Panc1 (cell line): ENCODE data around the gene TM9SF4. TPM values are rescaled to one million over a fixed set of nuclear protein-coding genes. Genes with fewer than 3 reads are reported as not detected.

Experiments used
- ATAC-seq: fragments of 200-7000 bp; cut with Tn5 transposase; 2 replicates; pipeline ENCODE4 v1.9.1; 2020; ENCODE audit warnings: mild to moderate bottlenecking, moderate library complexity
- BruUV-seq: library from RNA; stranded (reverse); fragments of 400-500 nt; replicated peaks from 2 replicates; lab custom pipeline; 2021; lab: Mats Ljungman, UMichigan
- CTCF ChIA-PET: fragments of 300-600 bp; sonication (Branson Sonifier 250); formaldehyde crosslinking; loops from one replicate; lab custom pipeline; 2022; ENCODE audit warnings: antibody characterized with exemption; lab: Charles Lee
- POLR2A ChIA-PET: fragments of 300-600 bp; sonication (Branson Sonifier 250); formaldehyde crosslinking; loops from one replicate; lab custom pipeline; 2022; ENCODE audit warnings: antibody characterized with exemption; lab: Charles Lee
- DNase-seq: peaks from one replicate; pipeline ENCODE4 v3.0.0-alpha.2; 2010; ENCODE audit warnings: low read depth, low spot score
- H3K27ac ChIP-seq: 2 replicates; pipeline ENCODE4 v1.5.1; 2011; ENCODE audit warnings: mild to moderate bottlenecking, low read length, inconsistent platforms
- H3K27me3 ChIP-seq: fragments of 200-500 bp; sonication (Bioruptor generic); 2 replicates; pipeline ENCODE4 v1.6.0; 2014; ENCODE audit warnings: low read length, inconsistent platforms; ENCODE audit not compliant: control insufficient read depth, insufficient read depth
- H3K36me3 ChIP-seq: fragments of 200-500 bp; sonication (Bioruptor generic); 2 replicates; pipeline ENCODE4 v1.5.1; 2014; ENCODE audit warnings: inconsistent platforms, mild to moderate bottlenecking, low read length, moderate library complexity; ENCODE audit not compliant: control insufficient read depth, insufficient read depth
- H3K4me1 ChIP-seq: 2 replicates; pipeline ENCODE4 v1.5.1; 2011; ENCODE audit warnings: inconsistent platforms, mild to moderate bottlenecking, low read length, moderate library complexity; ENCODE audit not compliant: control insufficient read depth, insufficient read depth
- H3K4me3 ChIP-seq, 2 experiments: 2 replicates each; pipeline ENCODE4 v1.5.1; 2011 to 2012; ENCODE audit warnings: low read depth in 2 of 2, low read length in 2 of 2, mild to moderate bottlenecking in 2 of 2, inconsistent platforms in 1 of 2, moderate library complexity in 1 of 2
- H3K9me3 ChIP-seq: fragments of 200-500 bp; sonication (Bioruptor generic); 2 replicates; pipeline ENCODE4 v1.5.1; 2014; ENCODE audit warnings: low read depth, mild to moderate bottlenecking, inconsistent platforms, low read length, moderate library complexity; ENCODE audit not compliant: control insufficient read depth, insufficient read depth
- POLR2AphosphoS5 ChIP-seq: IDR thresholded peaks from 2 replicates; pipeline ENCODE4 v1.6.1; 2012; ENCODE audit warnings: mild to moderate bottlenecking, low read depth, low read length, moderate library complexity
- REST ChIP-seq, 2 experiments: IDR thresholded peaks; 2 replicates each; pipeline ENCODE4 v1.6.1; 2011 to 2012; ENCODE audit warnings: low read depth in 2 of 2, control low read depth in 1 of 2, low read length in 1 of 2, mild to moderate bottlenecking in 1 of 2, moderate library complexity in 1 of 2; ENCODE audit not compliant: insufficient read depth in 1 of 2
- SIN3A ChIP-seq: IDR thresholded peaks from 2 replicates; pipeline ENCODE4 v1.6.1; 2012; ENCODE audit warnings: low read depth, mild to moderate bottlenecking, low read length, moderate library complexity, borderline replicate concordance; ENCODE audit not compliant: insufficient read depth
- TCF7L2 ChIP-seq: IDR thresholded peaks from 2 replicates; pipeline ENCODE4 v1.6.1; 2011; ENCODE audit warnings: mild to moderate bottlenecking, low read depth, low read length, inconsistent platforms
- in situ Hi-C: cut with HindIII; loops from 2 replicates; pipeline ENCODE4 v1.10.0; 2016; ENCODE audit warnings: low sequenced_read_pairs, low pct_unique_long_range_greater_than_20kb
- intact Hi-C: fragments of 100-400 bp; cut with micrococcal nuclease; formaldehyde crosslinking; loops from one replicate; pipeline ENCODE4 v1.10.0; 2022; ENCODE audit not compliant: unreplicated experiment
- total RNA-seq: library from RNA; stranded (reverse); gene quantifications from one replicate; pipeline ENCODE4 v1.2.1, GENCODE V29; 2021; ENCODE audit not compliant: unreplicated experiment
- TF ChIP-seq, protein P1 (sequence below): fragments of 450-650 bp; IDR thresholded peaks from 2 replicates; pipeline ENCODE4 v1.5.1; 2017; ENCODE audit warnings: mild to moderate bottlenecking

Gene TM9SF4
- total RNA-seq, 1 experiment from 2014 or later: 180 TPM

DNA sequence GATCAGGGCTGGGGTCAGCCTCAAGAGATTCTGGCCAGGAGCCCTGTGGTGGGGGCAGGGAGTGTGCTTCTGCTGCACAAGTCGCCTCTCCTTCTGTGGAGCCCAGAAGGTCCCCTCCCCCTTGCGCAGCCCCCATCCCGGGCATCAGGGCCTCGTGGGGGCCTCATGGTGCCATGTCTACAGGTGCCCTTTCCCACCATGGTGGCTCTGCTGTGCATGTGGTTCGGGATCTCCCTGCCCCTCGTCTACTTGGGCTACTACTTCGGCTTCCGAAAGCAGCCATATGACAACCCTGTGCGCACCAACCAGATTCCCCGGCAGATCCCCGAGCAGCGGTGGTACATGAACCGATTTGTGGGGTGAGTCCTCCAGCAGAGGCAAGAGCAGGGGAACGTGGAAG, 48.1 kb downstream of the TM9SF4 start:
- in situ Hi-C loops: no loop called here
- no peak overlapping the region for H3K27ac ChIP-seq
- H3K4me3 ChIP-seq: no peak overlapping the region
- DNase-seq: no peak
- CTCF ChIA-PET: no interaction called here
- no peaks in the 10 kb centered on the region for H3K27me3 ChIP-seq
- H3K9me3 ChIP-seq: no peaks in the 10 kb centered on the region
- POLR2A ChIA-PET: no interaction called here
- no peak for ATAC-seq
- peaks cover 8% of the 10 kb centered on the region for H3K4me1 ChIP-seq
- TF ChIP-seq REST (IDR thresholded peaks at IDR 0.05; ENCODE audit: insufficient read depth in 1 of 2, low read depth in 2 of 2, low read length in 1 of 2): no peak
- TF ChIP-seq, protein P1, sequence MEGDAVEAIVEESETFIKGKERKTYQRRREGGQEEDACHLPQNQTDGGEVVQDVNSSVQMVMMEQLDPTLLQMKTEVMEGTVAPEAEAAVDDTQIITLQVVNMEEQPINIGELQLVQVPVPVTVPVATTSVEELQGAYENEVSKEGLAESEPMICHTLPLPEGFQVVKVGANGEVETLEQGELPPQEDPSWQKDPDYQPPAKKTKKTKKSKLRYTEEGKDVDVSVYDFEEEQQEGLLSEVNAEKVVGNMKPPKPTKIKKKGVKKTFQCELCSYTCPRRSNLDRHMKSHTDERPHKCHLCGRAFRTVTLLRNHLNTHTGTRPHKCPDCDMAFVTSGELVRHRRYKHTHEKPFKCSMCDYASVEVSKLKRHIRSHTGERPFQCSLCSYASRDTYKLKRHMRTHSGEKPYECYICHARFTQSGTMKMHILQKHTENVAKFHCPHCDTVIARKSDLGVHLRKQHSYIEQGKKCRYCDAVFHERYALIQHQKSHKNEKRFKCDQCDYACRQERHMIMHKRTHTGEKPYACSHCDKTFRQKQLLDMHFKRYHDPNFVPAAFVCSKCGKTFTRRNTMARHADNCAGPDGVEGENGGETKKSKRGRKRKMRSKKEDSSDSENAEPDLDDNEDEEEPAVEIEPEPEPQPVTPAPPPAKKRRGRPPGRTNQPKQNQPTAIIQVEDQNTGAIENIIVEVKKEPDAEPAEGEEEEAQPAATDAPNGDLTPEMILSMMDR: no peak
- no peak for TF ChIP-seq POLR2AphosphoS5
- peaks cover 46% of the 10 kb centered on the region for H3K36me3 ChIP-seq
- intact Hi-C loops: no loop called here
- no TSS peak for BruUV-seq

DNA sequence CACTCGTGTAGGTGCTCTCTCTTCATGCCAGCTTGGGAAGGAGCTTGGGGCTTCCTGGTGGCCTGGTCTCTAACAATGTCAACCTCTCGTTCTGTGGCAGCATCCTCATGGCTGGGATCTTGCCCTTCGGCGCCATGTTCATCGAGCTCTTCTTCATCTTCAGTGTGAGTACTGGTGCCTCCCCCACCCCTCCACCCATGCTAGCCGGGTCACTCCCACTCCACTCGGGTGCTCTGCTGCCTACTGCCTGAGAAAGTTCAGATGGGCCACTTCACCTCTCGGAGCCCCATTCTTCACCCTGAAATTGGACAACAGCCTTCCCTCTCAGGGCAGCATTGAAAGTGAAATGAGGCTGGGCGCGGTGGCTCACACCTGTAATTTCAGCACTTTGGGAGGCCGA, 48.8 kb downstream of the TM9SF4 start:
- Histone ChIP-seq H3K36me3 (peaks cover 43% of the 10 kb centered on the region), H3K9me3 (no peaks in the 10 kb centered on the region), H3K27ac (no peak overlapping the region), H3K4me3 (no peak overlapping the region), H3K27me3 (no peaks in the 10 kb centered on the region), H3K4me1 (peaks cover 8% of the 10 kb centered on the region)
- DNase-seq: no peak
- ChIA-PET POLR2A (interaction anchor here (0.5 kb wide), 1 partner anchor 130 kb away, joined by 4 read pairs; no protein-coding TSS in a partner anchor), CTCF (no interaction called here)
- in situ Hi-C loops: no loop called here
- BruUV-seq: no TSS peak
- TF ChIP-seq POLR2AphosphoS5 (no peak), SIN3A (no peak), REST (IDR thresholded peaks at IDR 0.05; ENCODE audit: insufficient read depth in 1 of 2, low read depth in 2 of 2, low read length in 1 of 2) (no peak), TCF7L2 (no peak)
- TF ChIP-seq, protein P1: no peak
- ATAC-seq: no peak
- intact Hi-C loops: no loop called here
